SK-N-SH (cell line): Measurements from ENCODE around the gene SORBS1. TPM values are rescaled to one million over a fixed set of nuclear protein-coding genes. Genes with fewer than 3 reads are reported as not detected.

Experiments used
- CTCF ChIA-PET: fragments of 300-600, 350-600 bp; formaldehyde crosslinking; extraction: SDS; loops from one replicate; lab custom pipeline; 2021; lab: Yijun Ruan, JAX
- POLR2A ChIA-PET: fragments of 350-600 bp; sonication (Branson Sonifier 250); formaldehyde crosslinking; extraction: SDS; loops from one replicate; lab custom pipeline; 2020; ENCODE audit warnings: antibody characterized with exemption, inconsistent platforms; lab: Yijun Ruan, JAX
- DNase-seq: peaks from one replicate; pipeline ENCODE4 v3.0.0; 2012
- H2AFZ ChIP-seq: fragments of 200-600 bp; sonication (generic); 2 replicates; pipeline ENCODE4 v1.8.1; 2016; ENCODE audit warnings: antibody characterized with exemption, mild to moderate bottlenecking, low read depth
- H3F3A ChIP-seq: fragments of 200-600 bp; sonication (generic); replicated peaks from 2 replicates; pipeline ENCODE3; 2016; ENCODE audit warnings: antibody characterized with exemption, mild to moderate bottlenecking; ENCODE audit not compliant: insufficient read depth
- H3K27ac ChIP-seq, 2 experiments: fragments of 200-500 bp in 1 of 2; fragments of 200-600 bp in 1 of 2; sonication (Bioruptor generic) in 1 of 2; sonication (generic), shearing (Covaris generic) in 1 of 2; 2 replicates each; pipeline versions ENCODE4 v1.5.1 to v1.6.1; 2014 to 2016; ENCODE audit warnings: low read depth in 2 of 2, inconsistent platforms in 1 of 2, low read length in 1 of 2, mild to moderate bottlenecking in 1 of 2, mixed read lengths in 1 of 2
- H3K27me3 ChIP-seq: fragments of 200-600 bp; sonication (generic), shearing (Covaris generic); 2 replicates; pipeline ENCODE4 v1.6.1; 2016; ENCODE audit warnings: mixed run types; ENCODE audit not compliant: insufficient read depth
- H3K36me3 ChIP-seq, 2 experiments: fragments of 200-500 bp in 1 of 2; fragments of 200-600 bp in 1 of 2; sonication (Bioruptor generic) in 1 of 2; sonication (generic) in 1 of 2; replicated peaks in 1 of 2; 2 replicates each; pipeline versions ENCODE3 to v1.5.1; 2014 to 2016; ENCODE audit warnings: low read length in 1 of 2, mild to moderate bottlenecking in 1 of 2; ENCODE audit not compliant: insufficient read depth in 2 of 2, control insufficient read depth in 1 of 2
- H3K4me1 ChIP-seq, 2 experiments: fragments of 200-500 bp in 1 of 2; fragments of 200-600 bp in 1 of 2; sonication (Bioruptor generic) in 1 of 2; sonication (generic), shearing (Covaris generic) in 1 of 2; 2 replicates each; pipeline versions ENCODE4 v1.5.1 to v1.6.1; 2014 to 2016; ENCODE audit warnings: low read depth in 1 of 2, low read length in 1 of 2, mixed run types in 1 of 2; ENCODE audit not compliant: insufficient read depth in 2 of 2, control insufficient read depth in 1 of 2
- H3K4me2 ChIP-seq: fragments of 200-600 bp; sonication (generic), shearing (Covaris generic); 2 replicates; pipeline ENCODE4 v1.6.1; 2017; ENCODE audit warnings: mixed run types
- H3K4me3 ChIP-seq, 2 experiments: fragments of 200-500 bp in 1 of 2; fragments of 200-600 bp in 1 of 2; sonication (Bioruptor generic) in 1 of 2; sonication (generic), shearing (Covaris generic) in 1 of 2; 2 replicates each; pipeline versions ENCODE4 v1.5.1 to v1.8.1; 2014 to 2016; ENCODE audit warnings: low read depth in 2 of 2, inconsistent platforms in 1 of 2, low read length in 1 of 2, mild to moderate bottlenecking in 1 of 2, mixed read lengths in 1 of 2, moderate library complexity in 1 of 2
- H3K79me2 ChIP-seq: fragments of 200-600 bp; sonication (generic); 2 replicates; pipeline ENCODE4 v1.8.1; 2017; ENCODE audit warnings: mild to moderate bottlenecking; ENCODE audit not compliant: insufficient read depth
- H3K9ac ChIP-seq: fragments of 200-600 bp; sonication (generic); 2 replicates; pipeline ENCODE4 v1.6.1; 2017; ENCODE audit warnings: mixed run types
- H3K9me2 ChIP-seq: fragments of 200-600 bp; sonication (generic); 2 replicates; pipeline ENCODE4 v1.6.1; 2017; ENCODE audit warnings: mixed run types
- H3K9me3 ChIP-seq: fragments of 200-600 bp; sonication (generic); 2 replicates; pipeline ENCODE4 v1.6.1; 2017; ENCODE audit warnings: mixed run types, mild to moderate bottlenecking, moderate library complexity
- H4K20me1 ChIP-seq: fragments of 200-600 bp; sonication (generic); 2 replicates; pipeline ENCODE4 v1.6.1; 2017; ENCODE audit warnings: mild to moderate bottlenecking, mixed run types; ENCODE audit not compliant: insufficient read depth
- CTCF ChIP-seq: fragments of 200-600 bp; sonication (generic); IDR thresholded peaks from 2 replicates; pipeline ENCODE4 v1.6.1; 2017; ENCODE audit warnings: antibody characterized with exemption, mild to moderate bottlenecking, moderate library complexity
- ELF1 ChIP-seq: IDR thresholded peaks from 2 replicates; pipeline ENCODE4 v1.4.0; 2012
- EP300 ChIP-seq, 2 experiments: IDR thresholded peaks; 2 replicates each; pipeline versions ENCODE4 v1.4.0 to v1.6.1; 2012; ENCODE audit warnings: borderline replicate concordance in 1 of 2, low read depth in 1 of 2, low read length in 1 of 2
- EZH2phosphoT487 ChIP-seq: fragments of 200-600 bp; sonication (generic); IDR thresholded peaks from 2 replicates; pipeline ENCODE4 v1.6.1; 2017; ENCODE audit warnings: low read depth, mixed run types, mild to moderate bottlenecking, antibody characterized with exemption, moderate library complexity, borderline replicate concordance
- FOSL2 ChIP-seq: IDR thresholded peaks from 2 replicates; pipeline ENCODE4 v1.4.0; 2012; ENCODE audit warnings: low read depth, mild to moderate bottlenecking, moderate library complexity, borderline replicate concordance
- FOXJ3 ChIP-seq: sonication (generic); formaldehyde crosslinking; IDR thresholded peaks from 2 replicates; pipeline ENCODE4 v1.5.1; 2020; ENCODE audit warnings: mild to moderate bottlenecking, missing genetic modification reagents
- FOXM1 ChIP-seq: IDR thresholded peaks from 2 replicates; pipeline ENCODE4 v1.4.0; 2012; ENCODE audit warnings: low read depth, mild to moderate bottlenecking
- GATA2 ChIP-seq: sonication (generic); formaldehyde crosslinking; IDR thresholded peaks from 2 replicates; pipeline ENCODE4 v1.5.0; 2020; ENCODE audit warnings: mild to moderate bottlenecking, missing genetic modification reagents
- IRF3 ChIP-seq: fragments of 150-350 bp; IDR thresholded peaks from 2 replicates; pipeline ENCODE4 v1.6.1; 2016; ENCODE audit warnings: mild to moderate bottlenecking, low read depth, low read length
- NRF1 ChIP-seq: IDR thresholded peaks from 2 replicates; pipeline ENCODE4 v1.6.1; 2012; ENCODE audit warnings: low read depth, mild to moderate bottlenecking, low read length
- POLR2AphosphoS5 ChIP-seq: IDR thresholded peaks from 2 replicates; pipeline ENCODE4 v1.6.1; 2012; ENCODE audit warnings: low read depth, low read length
- RAD21 ChIP-seq: IDR thresholded peaks from 2 replicates; pipeline ENCODE4 v1.6.1; 2012; ENCODE audit warnings: mild to moderate bottlenecking, low read length
- RCOR1 ChIP-seq: fragments of 150-350 bp; IDR thresholded peaks from 2 replicates; pipeline ENCODE4 v1.6.1; 2017; ENCODE audit warnings: antibody characterized with exemption, low read length
- RXRA ChIP-seq: IDR thresholded peaks from 2 replicates; pipeline ENCODE4 v1.4.0; 2012; ENCODE audit warnings: low read depth, mild to moderate bottlenecking, borderline replicate concordance
- SIN3A ChIP-seq: IDR thresholded peaks from 2 replicates; pipeline ENCODE4 v1.6.1; 2012; ENCODE audit warnings: low read depth, mild to moderate bottlenecking, low read length, moderate library complexity, borderline replicate concordance
- SMC3 ChIP-seq: IDR thresholded peaks from 2 replicates; pipeline ENCODE4 v1.6.1; 2012; ENCODE audit warnings: low read depth, low read length, improper control_type of control experiment
- TEAD4 ChIP-seq: IDR thresholded peaks from 2 replicates; pipeline ENCODE4 v1.4.0; 2012; ENCODE audit warnings: mild to moderate bottlenecking, borderline replicate concordance; ENCODE audit not compliant: insufficient read depth
- USF2 ChIP-seq: fragments of 150-350 bp; IDR thresholded peaks from 2 replicates; pipeline ENCODE4 v1.6.1; 2017; ENCODE audit warnings: antibody characterized with exemption, low read length, low read depth, borderline replicate concordance
- YY1 ChIP-seq: IDR thresholded peaks from 2 replicates; pipeline ENCODE4 v1.4.0; 2012; ENCODE audit warnings: low read depth, mild to moderate bottlenecking
- WGBS: methylation state at CpG from one replicate; pipeline ENCODE4 v1.1.6; 2017; ENCODE audit warnings: low lambda C conversion rate; 5-methylcytosine and 5-hydroxymethylcytosine counted together
- polyA plus RNA-seq, 3 experiments: library from polyadenylated mRNA; depleted of rRNA; stranded (reverse); fragments of >200 nt; gene quantifications; 2 replicates each; pipeline ENCODE4 v1.2.3, GENCODE V29; 2012

Gene SORBS1
- polyA plus RNA-seq, 1 of the 3 experiments (the other 2 are of a cell fraction): 0.36 TPM

GRCh38 chr10:95305606-95306317 lies 255.4 kb downstream of the SORBS1 start:
- TF ChIP-seq EZH2phosphoT487 (no peak), CTCF (no peak), USF2 (no peak), TEAD4 (no peak), SIN3A (no peak), EP300 (IDR thresholded peaks at IDR 0.05; ENCODE audit: borderline replicate concordance in 1 of 2, low read depth in 1 of 2, low read length in 1 of 2) (no peak), GATA2 (no peak), RAD21 (no peak), RCOR1 (no peak), ELF1 (no peak), RXRA (no peak), FOXM1 (no peak), NRF1 (no peak), FOXJ3 (CRISPR knock-in tag) (no peak), SMC3 (no peak), IRF3 (no peak), YY1 (no peak), POLR2AphosphoS5 (no peak), FOSL2 (no peak)
- DNase-seq: no peak
- ChIA-PET CTCF (interaction anchor here (1.7 kb wide), 1 partner anchor 57 kb away, joined by 4 read pairs; no protein-coding TSS in a partner anchor), POLR2A (interaction anchor here (0.5 kb wide), 1 partner anchor 726 kb away, joined by 3 read pairs; no protein-coding TSS in a partner anchor)
- Histone ChIP-seq H4K20me1 (no peaks in the 10 kb centered on the region), H3K9me2 (no peaks in the 10 kb centered on the region), H3K4me1 (peaks cover 0 to 6% of the 10 kb centered on the region in 2 experiments; a peak in 1 of 4 replicates), H3K4me2 (no peak overlapping the region), H3K4me3 (no peak overlapping the region), H3K36me3 (no peaks in the 10 kb centered on the region), H3K9ac (no peak overlapping the region), H2AFZ (no peak overlapping the region; the same call in 1 of the 2 replicates), H3K79me2 (no peaks in the 10 kb centered on the region), H3K27ac (no peak overlapping the region), H3F3A (peaks cover 22% of the 10 kb centered on the region), H3K27me3 (no peaks in the 10 kb centered on the region), H3K9me3 (no peaks in the 10 kb centered on the region)
- WGBS: 91% methylated on average over 10 of the region's 10 CpGs
